ENCODE measurements around the gene BTBD2. TPM values are rescaled to one million over a fixed set of nuclear protein-coding genes. Genes with fewer than 3 reads are reported as not detected.
A peak's percentile ranks its signal among the peaks of the same experiment; 100 is the strongest.

BTBD2 gene
- total RNA-seq, 4 donors from 2014 or later: 85.0 to 99.3 (median 94.9) TPM

- DNase-seq (ENCODE audit: low spot score in 2 of 2): no peak
- TF ChIP-seq CTCF (IDR thresholded peaks at IDR 0.05) (no peak), POLR2A (IDR thresholded peaks at IDR 0.05) (no peak)
- WGBS, 2 donors: 35 to 38% methylated on average over 16 to 23 of the region's 27 CpGs
- intact Hi-C loops (cut with DNase I; ENCODE audit: low total_unique reads): no loop called here
- H3K4me3 ChIP-seq (ENCODE audit: low read depth, poor library complexity, severe bottlenecking): peak overlapping the region; percentile 88
These were observed 33.6 kb upstream of the BTBD2 start for GRCh38 chr19:2048959-2049740.

- 62 to 66% methylated on average over 15 to 16 of the region's 17 CpGs for WGBS, 2 donors
- intact Hi-C loops (cut with DNase I; ENCODE audit: low total_unique reads): no loop called here
- DNase-seq (ENCODE audit: low spot score in 2 of 2): no peak
These were observed 32.8 kb upstream of the BTBD2 start for GRCh38 chr19:2048104-2048958.

GRCh38 chr19:2047449-2048103 is 32.1 kb upstream of the BTBD2 start:
- intact Hi-C loops (cut with DNase I; ENCODE audit: low total_unique reads): no loop called here
- peak in 1 of 2 donors; percentile 37 for DNase-seq (ENCODE audit: low spot score in 2 of 2)
- no peak overlapping the region for H3K4me3 ChIP-seq (ENCODE audit: low read depth, poor library complexity, severe bottlenecking)
- WGBS, 2 donors: 45 to 48% methylated on average over 22 of the region's 22 CpGs
- TF ChIP-seq POLR2A (IDR thresholded peaks at IDR 0.05): no peak
- TF ChIP-seq CTCF (IDR thresholded peaks at IDR 0.05): no peak

More at GRCh38 chr19:2048104-2048958, 32.8 kb upstream of the BTBD2 start:
- TF ChIP-seq POLR2A (IDR thresholded peaks at IDR 0.05) (no peak), CTCF (IDR thresholded peaks at IDR 0.05) (no peak)
- H3K4me3 ChIP-seq (ENCODE audit: low read depth, poor library complexity, severe bottlenecking): peak overlapping the region; percentile 88

GRCh38 chr19:2047076-2047448 is 31.5 kb upstream of the BTBD2 start:
- TF ChIP-seq POLR2A (IDR thresholded peaks at IDR 0.05) (no peak), CTCF (IDR thresholded peaks at IDR 0.05) (no peak)
- H3K4me3 ChIP-seq (ENCODE audit: low read depth, poor library complexity, severe bottlenecking): no peak overlapping the region
- no peak for DNase-seq (ENCODE audit: low spot score in 2 of 2)
- intact Hi-C loops (cut with DNase I; ENCODE audit: low total_unique reads): no loop called here
- WGBS, 2 donors: 49 to 52% methylated on average over 4 to 5 of the region's 6 CpGs

- DNase-seq (ENCODE audit: low spot score in 2 of 2): peak in 1 of 2 donors; percentile 85
- intact Hi-C loops (cut with DNase I; ENCODE audit: low total_unique reads): no loop called here
- TF ChIP-seq POLR2A (IDR thresholded peaks at IDR 0.05): no peak
- TF ChIP-seq CTCF (IDR thresholded peaks at IDR 0.05): no peak
- WGBS, 2 donors: 71 to 80% methylated on average over 42 to 48 of the region's 50 CpGs
- no peak overlapping the region for H3K4me3 ChIP-seq (ENCODE audit: low read depth, poor library complexity, severe bottlenecking)
These were observed 30.8 kb upstream of the BTBD2 start for GRCh38 chr19:2046046-2046907.

Measured in lower leg skin (tissue), 4 donors.